ELR (cell line): ENCODE measurements around the gene BICC1.
A peak's percentile ranks its signal among the peaks of the same experiment; 100 is the strongest.

Experiments used
- DNase-seq: peaks from one replicate; pipeline ENCODE4 v3.0.0-alpha.2; 2015; ENCODE audit warnings: low read depth

Gene BICC1

DNA sequence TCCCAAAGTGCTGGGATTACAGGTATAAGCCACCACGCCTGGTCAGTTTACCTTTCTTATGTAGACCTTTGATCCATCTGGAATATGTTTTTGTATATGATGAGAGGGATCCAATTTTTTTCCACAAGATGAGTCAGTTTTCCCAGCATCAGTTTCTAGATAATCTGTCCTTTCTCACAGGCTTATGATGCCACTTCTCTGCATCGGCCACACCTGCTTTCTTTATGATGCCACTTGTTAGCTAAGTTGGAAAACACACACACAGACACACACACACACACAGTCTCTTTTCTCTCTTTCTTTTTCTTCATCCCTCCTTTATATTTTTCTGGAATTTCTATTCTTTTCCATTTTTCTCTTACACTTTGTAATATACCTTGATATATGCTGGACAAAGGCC lies 240.8 kb downstream of the BICC1 start:
- DNase-seq, result no peak

DNA sequence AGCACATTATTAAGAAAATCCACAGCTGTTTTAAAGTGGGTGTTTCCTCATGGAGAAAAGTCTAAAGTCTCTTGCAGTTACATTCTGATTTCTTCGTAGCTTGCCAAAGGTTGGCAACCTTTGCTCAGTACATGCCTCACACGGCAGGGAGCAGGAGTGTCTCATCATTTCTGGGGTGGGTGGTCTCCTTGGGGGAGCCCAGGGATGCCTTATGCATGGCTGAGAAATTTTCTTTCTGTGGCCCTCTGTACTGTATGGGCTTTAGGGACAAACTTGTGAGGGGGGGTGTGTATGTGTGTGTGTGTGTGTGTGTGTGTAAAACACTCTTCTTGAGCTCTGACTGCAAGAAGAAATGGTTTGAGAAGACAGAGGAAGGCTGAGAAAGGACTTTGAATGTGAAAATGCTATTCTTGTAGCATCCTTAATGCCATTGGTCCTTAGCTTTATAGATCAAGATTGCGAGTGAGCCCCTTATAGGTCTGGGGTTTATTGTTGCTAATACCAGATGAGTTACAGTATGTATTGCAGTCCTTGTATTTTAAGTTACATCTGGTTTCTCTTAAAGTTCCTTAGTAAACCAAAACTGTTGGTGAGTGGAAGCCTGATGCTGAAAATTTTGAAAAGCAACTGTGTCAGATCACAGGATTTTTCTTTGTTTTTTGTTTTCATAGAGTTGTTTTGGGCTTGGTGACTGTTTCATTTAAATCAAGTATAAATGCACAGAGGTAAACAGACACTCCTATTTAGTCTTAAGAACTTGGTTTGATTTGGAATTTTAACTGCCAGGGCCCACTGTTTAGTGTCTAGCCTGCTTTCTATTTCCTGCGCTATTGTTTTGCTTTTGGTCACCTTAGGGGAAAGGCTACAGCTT lies 242.0 kb downstream of the BICC1 start:
- no peak for DNase-seq

DNA sequence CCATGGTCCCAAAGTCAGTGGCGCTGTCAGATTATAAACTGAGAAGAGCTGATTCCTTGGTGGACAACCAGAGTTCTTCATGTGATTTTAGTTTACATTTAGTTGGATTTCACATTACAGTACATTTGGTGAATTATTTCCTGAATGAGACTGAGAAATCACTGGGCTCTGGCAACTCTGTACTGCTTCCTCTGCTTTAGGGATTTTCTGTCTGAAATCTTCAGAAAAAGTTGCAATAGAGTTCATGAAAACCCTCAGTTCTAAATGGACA lies 242.6 kb downstream of the BICC1 start:
- DNase-seq, result no peak

- DNase-seq, result peak; percentile 63
These were observed 243.0 kb downstream of the BICC1 start for GRCh38 chr10:58755677-58756076.

- DNase-seq, result peak; percentile 30
These were observed 243.6 kb downstream of the BICC1 start for GRCh38 chr10:58756130-58756719.

DNA sequence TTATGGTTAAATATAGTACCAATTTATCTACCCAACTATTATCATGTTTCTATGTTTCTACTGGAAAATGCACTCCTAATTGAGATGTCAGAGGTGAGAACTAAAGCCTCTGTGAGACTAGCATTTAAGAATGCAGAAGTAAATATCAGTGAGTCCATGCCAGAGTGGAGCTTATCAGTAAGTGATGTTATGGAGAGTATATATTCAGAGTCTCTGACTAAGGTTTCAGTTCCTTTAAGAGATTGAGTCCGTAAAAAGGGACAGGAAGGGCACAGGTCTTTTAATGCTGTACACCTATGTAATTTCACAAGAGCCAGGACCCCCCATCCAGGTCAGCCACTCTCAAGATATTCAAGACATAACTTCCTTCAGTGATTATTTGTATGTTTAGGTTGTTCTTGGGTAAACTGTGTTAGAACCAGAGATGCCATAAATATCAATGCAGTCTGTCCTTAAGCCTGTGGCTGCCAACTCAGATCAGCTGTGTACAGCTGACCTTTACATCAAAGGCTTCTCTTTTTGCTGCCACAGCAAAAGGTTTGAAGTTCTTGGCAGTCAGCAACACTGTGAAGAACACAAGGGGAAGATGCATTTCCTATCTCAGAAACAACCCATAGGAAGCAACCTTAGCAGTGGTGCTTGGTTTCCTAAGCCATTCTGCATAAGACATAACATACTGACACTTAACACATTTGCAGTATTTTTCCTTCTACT lies 244.8 kb downstream of the BICC1 start:
- no peak for DNase-seq

GRCh38 chr10:58758321-58758720 lies 245.6 kb downstream of the BICC1 start:
- no peak for DNase-seq

DNA sequence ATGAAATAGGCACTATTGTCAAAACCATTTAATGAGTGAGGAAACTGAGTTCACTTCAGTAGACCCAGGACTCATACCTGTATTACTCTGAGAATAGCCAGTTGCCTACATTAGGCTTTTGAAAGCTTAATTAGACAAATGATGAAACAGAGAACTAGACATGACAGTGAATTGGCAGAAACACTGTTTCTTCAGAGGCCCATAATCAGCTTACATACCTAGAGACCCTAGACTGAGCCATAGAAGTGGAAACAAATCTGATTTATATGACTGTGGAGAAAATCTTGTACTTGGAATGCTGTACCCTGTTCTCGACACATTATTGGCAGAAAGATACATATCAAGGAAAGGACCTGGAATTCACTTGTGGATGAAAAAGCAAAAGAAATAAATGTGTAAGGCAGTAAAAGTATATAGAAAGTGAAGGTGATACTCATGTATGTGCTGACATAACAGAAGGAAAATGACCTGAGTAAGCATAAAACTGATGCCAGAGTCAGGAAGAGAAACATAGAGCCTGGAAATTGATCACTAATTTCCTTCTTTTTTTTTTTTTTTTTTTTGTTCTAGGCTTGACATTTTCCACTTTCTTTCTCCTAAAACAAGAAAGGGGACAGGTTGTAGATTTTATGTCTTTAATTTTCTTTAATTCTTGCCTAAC lies 251.5 kb downstream of the BICC1 start:
- DNase-seq, result no peak

DNA sequence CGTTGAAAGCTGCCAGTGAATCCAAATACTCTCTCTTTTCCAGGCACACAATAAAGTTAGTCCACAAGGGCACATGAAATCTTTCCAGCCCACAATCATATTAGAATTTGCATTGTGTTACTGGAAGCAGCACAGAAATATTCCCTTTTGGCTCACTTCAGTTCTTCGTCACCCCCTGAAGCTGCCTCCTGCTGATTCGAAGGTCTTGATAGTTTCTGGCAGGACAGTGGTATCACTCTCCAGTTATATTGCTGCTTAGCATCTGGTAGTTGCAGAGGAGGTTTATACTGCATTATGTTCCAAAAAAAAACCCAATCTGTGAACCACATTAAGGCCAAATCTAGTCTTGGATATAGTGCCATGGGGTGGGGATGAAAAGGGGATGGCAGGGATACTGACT lies 253.2 kb downstream of the BICC1 start:
- DNase-seq, result no peak

- no peak for DNase-seq
These were observed 255.0 kb downstream of the BICC1 start for GRCh38 chr10:58767652-58768051.

DNA sequence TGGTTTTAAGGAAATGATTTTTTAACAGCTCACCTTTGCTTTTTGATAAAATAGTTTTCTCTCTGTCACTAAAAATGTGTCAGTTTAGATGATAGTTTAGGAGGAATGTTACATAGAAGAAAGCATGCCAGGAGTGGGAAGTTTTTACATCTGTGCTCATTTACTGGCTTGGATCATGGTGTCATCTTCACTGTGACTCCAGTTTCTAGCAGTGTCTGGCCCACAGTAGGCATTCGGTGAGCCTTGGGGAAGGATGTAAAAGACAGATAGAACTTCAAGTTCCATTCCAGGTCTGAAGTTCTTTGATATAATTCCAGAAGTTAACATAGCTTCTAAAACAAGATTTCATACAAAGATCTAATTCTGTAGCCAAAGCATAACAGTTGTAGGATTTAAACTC lies 259.2 kb downstream of the BICC1 start:
- DNase-seq, result no peak

DNA sequence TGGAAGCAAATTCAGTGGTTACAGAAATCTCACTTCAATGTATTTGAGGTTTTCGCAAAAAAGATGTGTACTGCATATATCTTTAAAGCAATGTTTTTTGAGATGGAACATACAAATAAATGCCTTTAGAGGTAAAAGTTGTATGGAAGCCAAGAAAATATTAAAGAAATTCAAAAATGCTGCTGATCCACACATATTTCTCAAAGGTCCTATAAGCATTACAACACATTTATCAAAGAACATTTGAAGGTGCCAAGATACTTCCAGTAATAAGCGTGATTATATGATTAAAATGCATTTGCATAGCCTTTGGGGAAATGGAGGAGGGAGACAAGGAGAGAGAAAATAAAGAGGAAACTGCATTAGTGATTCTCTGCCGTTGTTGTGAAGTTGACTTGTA lies 260.1 kb downstream of the BICC1 start:
- DNase-seq, result no peak

- no peak for DNase-seq
These were observed 260.7 kb downstream of the BICC1 start for GRCh38 chr10:58773341-58773740.

GRCh38 chr10:58773944-58774343 lies 261.3 kb downstream of the BICC1 start:
- DNase-seq, result no peak

GRCh38 chr10:58775960-58776567 lies 263.4 kb downstream of the BICC1 start:
- peak; percentile 66 for DNase-seq

DNA sequence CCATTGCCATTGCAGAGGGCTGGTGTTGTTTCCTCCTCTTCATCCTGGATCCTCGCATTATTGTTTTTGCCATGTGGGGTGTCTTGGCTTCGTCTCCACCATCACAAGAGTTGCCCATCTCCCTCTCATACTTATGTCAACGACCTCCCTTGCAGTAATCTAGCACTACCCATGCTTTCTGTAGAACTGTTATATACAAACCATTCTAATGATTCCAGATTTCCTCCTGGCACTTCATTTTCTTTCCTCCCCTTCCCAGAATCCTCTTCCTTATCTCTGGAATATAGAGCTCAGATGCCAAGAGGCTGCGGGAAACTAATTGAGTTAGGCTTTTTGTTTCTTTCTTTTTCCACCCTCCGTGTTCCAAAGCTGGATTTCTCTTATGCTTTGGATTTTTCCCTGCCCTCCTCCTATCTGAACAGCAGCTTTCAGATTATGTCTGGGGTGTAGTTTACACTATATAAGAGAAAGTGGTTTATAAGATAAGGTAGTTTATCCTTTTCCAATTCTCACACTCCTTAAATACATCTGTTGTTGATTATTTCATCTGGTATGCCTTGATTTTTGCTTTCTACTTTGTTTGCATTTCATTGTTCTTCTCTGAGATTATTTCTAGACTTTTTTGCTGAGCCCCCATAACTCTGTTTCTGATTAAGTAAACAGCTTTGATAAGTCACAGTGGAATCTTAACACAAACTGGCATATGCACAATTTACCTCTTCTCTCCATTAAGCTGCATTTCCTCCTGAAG lies 264.1 kb downstream of the BICC1 start:
- no peak for DNase-seq

DNA sequence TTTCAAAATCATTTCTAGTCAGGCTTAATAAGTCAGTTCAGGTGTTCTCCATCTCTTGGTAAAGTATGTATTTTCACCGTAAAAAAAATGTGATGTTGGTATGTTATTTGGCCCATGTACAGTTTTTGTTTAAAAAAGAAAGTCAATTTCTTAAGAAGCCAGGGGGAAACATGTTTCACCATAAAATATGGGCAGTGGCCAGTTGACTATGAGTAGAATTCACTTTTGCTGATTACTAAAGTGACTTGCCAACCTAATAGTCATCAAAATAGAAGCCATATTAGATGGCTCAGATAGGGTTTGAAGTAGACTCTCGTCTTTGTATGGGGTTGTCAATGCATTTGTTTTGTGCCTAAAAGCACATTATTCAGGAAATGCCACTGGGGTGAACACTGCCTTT lies 266.3 kb downstream of the BICC1 start:
- DNase-seq, result no peak

- DNase-seq, result no peak
These were observed 266.9 kb downstream of the BICC1 start for GRCh38 chr10:58779594-58779993.

- no peak for DNase-seq
These were observed 267.8 kb downstream of the BICC1 start for GRCh38 chr10:58780476-58780875.

- peak; percentile 68 for DNase-seq
These were observed 269.3 kb downstream of the BICC1 start for GRCh38 chr10:58781873-58782488.
